ENCODE results near the gene GBA2. TPM values are rescaled to one million over a fixed set of nuclear protein-coding genes. Genes with fewer than 3 reads are reported as not detected.

Gene GBA2
- polyA plus RNA-seq, 4 donors: 63.4 to 176 (median 136) TPM

DNA sequence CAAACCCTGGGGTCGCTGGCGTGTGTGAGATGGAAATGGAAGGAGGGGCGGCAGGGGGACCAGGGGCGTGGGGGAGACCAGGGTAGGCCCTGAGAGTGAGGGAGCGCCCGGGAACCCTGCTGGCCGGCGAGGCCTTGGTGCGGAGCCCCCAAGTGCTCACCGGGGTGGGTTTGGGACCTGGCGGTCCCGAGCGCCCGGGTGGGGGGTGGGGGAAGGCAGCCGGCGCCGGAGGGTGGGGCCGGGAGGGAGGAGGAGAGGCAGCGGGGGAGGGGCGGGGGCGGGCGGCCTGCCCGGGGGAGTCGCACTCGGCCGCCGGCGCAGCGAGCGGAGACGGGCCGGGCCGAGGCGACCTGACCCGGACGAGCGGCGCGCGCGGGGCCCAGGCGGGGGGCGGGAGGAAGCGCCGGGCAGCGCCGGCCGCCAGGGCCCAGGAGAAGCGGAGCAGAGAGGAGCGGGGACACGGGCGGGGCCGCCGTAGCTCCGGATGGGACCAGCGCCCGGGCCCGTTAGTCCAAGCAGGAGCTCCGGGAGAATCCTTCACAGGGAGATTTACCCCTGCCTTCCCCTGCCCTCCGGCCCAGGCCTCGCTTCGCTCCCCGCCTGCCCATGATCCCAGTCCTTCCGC, 42.4 kb upstream of the GBA2 start, which contains the start of gene NPR2:
NPR2 (plus strand) TSS at position 295 of the 625 bp plus-strand sequence. CDS start 818 bp downstream, outside the sequence.
- no peaks in the 10 kb centered on the region for H3K27me3 ChIP-seq (ENCODE audit: control insufficient read depth in 3 of 3, insufficient read depth in 3 of 3, low read length in 3 of 3)
- no peak for FAIRE-seq
- peak within 1 kb of the TSS; percentile 8 to 37 (median 24) for H3K4me3 ChIP-seq (ENCODE audit: low read depth in 1 of 3, low read length in 3 of 3)
- peaks cover 0 to 39% (median 0%) of the 10 kb centered on the region in 3 donors for H3K36me3 ChIP-seq (ENCODE audit: control insufficient read depth in 3 of 3, insufficient read depth in 2 of 3, low read depth in 1 of 3, low read length in 3 of 3)
- H3K27ac ChIP-seq (ENCODE audit: low read depth in 1 of 3, low read length in 2 of 3): peak within 1 kb of the TSS in 2 of 3 donors; percentile 9 to 48
- no peaks in the 10 kb centered on the region for H3K9me3 ChIP-seq (ENCODE audit: control insufficient read depth in 2 of 2, insufficient read depth in 1 of 2, low read depth in 1 of 2, low read length in 1 of 2)
- whole genome bisulfite sequencing, 3 donors: 20 to 57% (median 35%) methylated on average over 26 to 64 of the region's 64 CpGs
- DNase-seq: peak in 1 of 2 donors; percentile 49
- H3K4me1 ChIP-seq (ENCODE audit: control insufficient read depth in 3 of 3, insufficient read depth in 2 of 3, low read depth in 1 of 3, low read length in 2 of 3): peaks cover 0 to 8% (median 0%) of the 10 kb centered on the region in 3 donors

- peak; percentile 76 to 84 for DNase-seq
- Histone ChIP-seq H3K9me3 (ENCODE audit: control insufficient read depth in 2 of 2, insufficient read depth in 1 of 2, low read depth in 1 of 2, low read length in 1 of 2) (no peaks in the 10 kb centered on the region), H3K36me3 (ENCODE audit: control insufficient read depth in 3 of 3, insufficient read depth in 2 of 3, low read depth in 1 of 3, low read length in 3 of 3) (peaks cover 0 to 41% (median 2%) of the 10 kb centered on the region in 3 donors), H3K27me3 (ENCODE audit: control insufficient read depth in 3 of 3, insufficient read depth in 3 of 3, low read length in 3 of 3) (no peaks in the 10 kb centered on the region), H3K4me3 (ENCODE audit: low read depth in 1 of 3, low read length in 3 of 3) (peak overlapping the region in 1 of 3 donors; percentile 16), H3K27ac (ENCODE audit: low read depth in 1 of 3, low read length in 2 of 3) (peak overlapping the region in 2 of 3 donors; percentile 9 to 19), H3K4me1 (ENCODE audit: control insufficient read depth in 3 of 3, insufficient read depth in 2 of 3, low read depth in 1 of 3, low read length in 2 of 3) (peaks cover 0 to 8% (median 0%) of the 10 kb centered on the region in 3 donors)
- 51 to 66% (median 66%) methylated on average over 37 of the region's 37 CpGs for WGBS, 3 donors
- no peak for FAIRE-seq
These were observed 41.6 kb upstream of the GBA2 start for GRCh38 chr9:35790385-35791296.

GRCh38 chr9:35790025-35790384, 41.0 kb upstream of the GBA2 start:
- no peak overlapping the region for H3K4me3 ChIP-seq (ENCODE audit: low read depth in 1 of 3, low read length in 3 of 3)
- H3K27me3 ChIP-seq (ENCODE audit: control insufficient read depth in 3 of 3, insufficient read depth in 3 of 3, low read length in 3 of 3): no peaks in the 10 kb centered on the region
- H3K9me3 ChIP-seq (ENCODE audit: control insufficient read depth in 2 of 2, insufficient read depth in 1 of 2, low read depth in 1 of 2, low read length in 1 of 2): no peaks in the 10 kb centered on the region
- FAIRE-seq: no peak
- H3K27ac ChIP-seq (ENCODE audit: low read depth in 1 of 3, low read length in 2 of 3): no peak overlapping the region
- WGBS, 3 donors: 34 to 38% (median 36%) methylated on average over 4 of the region's 4 CpGs
- H3K4me1 ChIP-seq (ENCODE audit: control insufficient read depth in 3 of 3, insufficient read depth in 2 of 3, low read depth in 1 of 3, low read length in 2 of 3): peaks cover 0 to 8% (median 0%) of the 10 kb centered on the region in 3 donors
- no peak for DNase-seq
- peaks cover 0 to 44% (median 2%) of the 10 kb centered on the region in 3 donors for H3K36me3 ChIP-seq (ENCODE audit: control insufficient read depth in 3 of 3, insufficient read depth in 2 of 3, low read depth in 1 of 3, low read length in 3 of 3)

DNA sequence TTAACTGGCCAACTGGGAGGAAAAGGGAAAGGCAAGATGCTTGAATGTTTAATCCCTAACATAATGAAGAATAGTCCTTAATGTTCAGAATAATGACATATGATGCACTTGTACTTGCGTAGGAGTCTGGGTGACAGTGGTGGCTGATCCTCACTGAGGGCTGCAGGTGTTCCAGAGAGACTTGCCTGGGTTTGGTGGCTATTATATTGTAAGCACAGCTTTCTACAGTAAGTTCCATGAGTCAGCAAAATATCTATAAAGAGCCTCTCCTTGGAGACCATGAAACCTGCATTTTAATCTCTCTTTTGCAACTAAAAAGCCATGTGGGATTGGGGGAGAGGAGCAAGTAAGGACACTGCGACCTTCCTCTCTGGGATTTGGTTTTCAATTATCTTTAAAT, 40.5 kb upstream of the GBA2 start:
- Histone ChIP-seq H3K27me3 (ENCODE audit: control insufficient read depth in 3 of 3, insufficient read depth in 3 of 3, low read length in 3 of 3) (no peaks in the 10 kb centered on the region), H3K4me1 (ENCODE audit: control insufficient read depth in 3 of 3, insufficient read depth in 2 of 3, low read depth in 1 of 3, low read length in 2 of 3) (peaks cover 0 to 8% (median 0%) of the 10 kb centered on the region in 3 donors), H3K36me3 (ENCODE audit: control insufficient read depth in 3 of 3, insufficient read depth in 2 of 3, low read depth in 1 of 3, low read length in 3 of 3) (peaks cover 0 to 46% (median 2%) of the 10 kb centered on the region in 3 donors), H3K27ac (ENCODE audit: low read depth in 1 of 3, low read length in 2 of 3) (no peak overlapping the region), H3K9me3 (ENCODE audit: control insufficient read depth in 2 of 2, insufficient read depth in 1 of 2, low read depth in 1 of 2, low read length in 1 of 2) (no peaks in the 10 kb centered on the region), H3K4me3 (ENCODE audit: low read depth in 1 of 3, low read length in 3 of 3) (no peak overlapping the region)
- FAIRE-seq: no peak
- no peak for DNase-seq
- WGBS, 3 donors: 93 to 98% (median 98%) methylated on average over 2 of the region's 2 CpGs

GRCh38 chr9:35783418-35783817, 34.4 kb upstream of the GBA2 start:
- H3K27me3 ChIP-seq (ENCODE audit: control insufficient read depth in 3 of 3, insufficient read depth in 3 of 3, low read length in 3 of 3): no peaks in the 10 kb centered on the region
- FAIRE-seq: no peak
- no peak for DNase-seq
- H3K36me3 ChIP-seq (ENCODE audit: control insufficient read depth in 3 of 3, insufficient read depth in 2 of 3, low read depth in 1 of 3, low read length in 3 of 3): peaks cover 0 to 17% (median 5%) of the 10 kb centered on the region in 3 donors
- no peak overlapping the region for H3K4me3 ChIP-seq (ENCODE audit: low read depth in 1 of 3, low read length in 3 of 3)
- H3K9me3 ChIP-seq (ENCODE audit: control insufficient read depth in 2 of 2, insufficient read depth in 1 of 2, low read depth in 1 of 2, low read length in 1 of 2): no peaks in the 10 kb centered on the region
- no peak overlapping the region for H3K27ac ChIP-seq (ENCODE audit: low read depth in 1 of 3, low read length in 2 of 3)
- H3K4me1 ChIP-seq (ENCODE audit: control insufficient read depth in 3 of 3, insufficient read depth in 2 of 3, low read depth in 1 of 3, low read length in 2 of 3): no peaks in the 10 kb centered on the region

GRCh38 chr9:35781066-35781465, 32.0 kb upstream of the GBA2 start:
- FAIRE-seq: no peak

DNA sequence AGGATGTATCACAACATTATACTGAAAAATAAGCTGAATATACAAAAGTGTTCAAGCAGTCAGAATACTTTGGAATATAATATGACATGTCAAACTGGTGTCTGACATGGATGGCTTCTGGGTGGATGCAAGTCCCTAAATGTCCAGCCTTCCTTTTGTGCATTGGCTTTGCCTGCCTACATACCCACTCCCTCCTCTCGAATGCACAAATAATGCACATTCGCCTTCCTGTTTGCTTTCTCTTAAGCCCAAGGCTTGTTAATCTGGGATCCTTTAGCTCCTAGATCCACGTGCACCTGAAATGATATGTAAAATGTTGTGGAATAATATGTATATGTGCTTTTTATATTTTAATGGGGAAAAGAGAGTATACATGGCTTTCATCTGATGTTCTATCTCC, 29.5 kb upstream of the GBA2 start:
- Histone ChIP-seq H3K27me3 (ENCODE audit: control insufficient read depth in 3 of 3, insufficient read depth in 3 of 3, low read length in 3 of 3) (no peaks in the 10 kb centered on the region), H3K9me3 (ENCODE audit: control insufficient read depth in 2 of 2, insufficient read depth in 1 of 2, low read depth in 1 of 2, low read length in 1 of 2) (no peaks in the 10 kb centered on the region), H3K27ac (ENCODE audit: low read depth in 1 of 3, low read length in 2 of 3) (no peak overlapping the region), H3K4me1 (ENCODE audit: control insufficient read depth in 3 of 3, insufficient read depth in 2 of 3, low read depth in 1 of 3, low read length in 2 of 3) (peaks cover 0 to 8% (median 0%) of the 10 kb centered on the region in 3 donors), H3K4me3 (ENCODE audit: low read depth in 1 of 3, low read length in 3 of 3) (no peak overlapping the region), H3K36me3 (ENCODE audit: control insufficient read depth in 3 of 3, insufficient read depth in 2 of 3, low read depth in 1 of 3, low read length in 3 of 3) (peaks cover 0 to 5% (median 2%) of the 10 kb centered on the region in 3 donors)
- WGBS, 3 donors: 90 to 94% (median 92%) methylated on average over 3 of the region's 3 CpGs
- DNase-seq: no peak
- FAIRE-seq: no peak

More at GRCh38 chr9:35781066-35781465, 32.0 kb upstream of the GBA2 start:
- no peaks in the 10 kb centered on the region for H3K4me1 ChIP-seq (ENCODE audit: control insufficient read depth in 3 of 3, insufficient read depth in 2 of 3, low read depth in 1 of 3, low read length in 2 of 3)
- 74 to 91% (median 82%) methylated on average over 2 of the region's 2 CpGs for WGBS, 3 donors
- no peaks in the 10 kb centered on the region for H3K27me3 ChIP-seq (ENCODE audit: control insufficient read depth in 3 of 3, insufficient read depth in 3 of 3, low read length in 3 of 3)
- peaks cover 0 to 12% (median 5%) of the 10 kb centered on the region in 3 donors for H3K36me3 ChIP-seq (ENCODE audit: control insufficient read depth in 3 of 3, insufficient read depth in 2 of 3, low read depth in 1 of 3, low read length in 3 of 3)
- H3K4me3 ChIP-seq (ENCODE audit: low read depth in 1 of 3, low read length in 3 of 3): no peak overlapping the region
- no peaks in the 10 kb centered on the region for H3K9me3 ChIP-seq (ENCODE audit: control insufficient read depth in 2 of 2, insufficient read depth in 1 of 2, low read depth in 1 of 2, low read length in 1 of 2)
- no peak overlapping the region for H3K27ac ChIP-seq (ENCODE audit: low read depth in 1 of 3, low read length in 2 of 3)
- no peak for DNase-seq

DNA sequence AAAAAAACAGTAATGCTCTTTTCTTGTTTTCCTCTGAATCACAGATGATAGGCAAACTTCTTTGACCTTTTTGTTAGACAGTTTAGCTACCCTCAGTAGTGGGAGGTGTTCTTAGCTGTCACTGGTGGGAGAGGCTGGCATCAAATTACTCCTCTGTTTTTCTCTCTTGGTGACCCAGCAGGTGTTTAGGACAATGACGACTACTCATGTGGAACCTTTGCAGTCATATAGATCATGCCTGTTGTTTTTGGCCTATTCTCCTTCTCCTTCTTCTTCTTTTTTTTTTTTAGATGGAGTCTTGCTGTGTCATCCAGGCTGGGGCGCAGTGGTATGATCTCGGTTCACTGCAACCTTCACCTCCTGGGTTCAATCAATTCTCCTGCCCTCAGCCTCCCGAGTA, 27.0 kb upstream of the GBA2 start:
- no peak overlapping the region for H3K4me3 ChIP-seq (ENCODE audit: low read depth in 1 of 3, low read length in 3 of 3)
- no peaks in the 10 kb centered on the region for H3K9me3 ChIP-seq (ENCODE audit: control insufficient read depth in 2 of 2, insufficient read depth in 1 of 2, low read depth in 1 of 2, low read length in 1 of 2)
- H3K27ac ChIP-seq (ENCODE audit: low read depth in 1 of 3, low read length in 2 of 3): no peak overlapping the region
- peaks cover 0 to 9% (median 2%) of the 10 kb centered on the region in 3 donors for H3K36me3 ChIP-seq (ENCODE audit: control insufficient read depth in 3 of 3, insufficient read depth in 2 of 3, low read depth in 1 of 3, low read length in 3 of 3)
- no peaks in the 10 kb centered on the region for H3K27me3 ChIP-seq (ENCODE audit: control insufficient read depth in 3 of 3, insufficient read depth in 3 of 3, low read length in 3 of 3)
- H3K4me1 ChIP-seq (ENCODE audit: control insufficient read depth in 3 of 3, insufficient read depth in 2 of 3, low read depth in 1 of 3, low read length in 2 of 3): peaks cover 0 to 22% (median 4%) of the 10 kb centered on the region in 3 donors
- DNase-seq (no peak), FAIRE-seq (no peak)
- WGBS, 3 donors: 79 to 82% (median 79%) methylated on average over 4 of the region's 4 CpGs

Measured in small intestine (tissue), 7 donors.